ENCODE measurements around the gene SYT11.
"Not testable (repeated sequence)": the region's sequence is repeated elsewhere in the genome, so short reads cannot be mapped to it uniquely, and the experiment has no call there.

SYT11 gene

GRCh38 chr1:155859234-155859829, at the start of gene SYT11:
SYT11 (plus strand) TSS chr1:155859567; CDS start chr1:155859762, 195 bp downstream.
- Histone ChIP-seq H3K27ac (ENCODE audit: low read length) (peak within 1 kb of the TSS; percentile 91), H3K9ac (ENCODE audit: low read length in 2 of 2) (peak within 1 kb of the TSS; percentile 74 to 80), H3K27me3 (ENCODE audit: control insufficient read depth in 1 of 2, insufficient read depth in 2 of 2, low read length in 2 of 2) (no peaks in the 10 kb centered on the region)

GRCh38 chr1:155812878-155813277, 46.5 kb upstream of the SYT11 start:
- Histone ChIP-seq H3K9ac (ENCODE audit: low read length in 2 of 2) (no peak overlapping the region), H3K4me3 (ENCODE audit: low read length in 2 of 2) (no peak overlapping the region), H3K27me3 (ENCODE audit: control insufficient read depth in 1 of 2, insufficient read depth in 2 of 2, low read length in 2 of 2) (no peaks in the 10 kb centered on the region), H3K4me1 (ENCODE audit: control insufficient read depth, insufficient read depth, low read length) (no peaks in the 10 kb centered on the region), H3K9me3 (ENCODE audit: control insufficient read depth in 2 of 2, low read length in 2 of 2) (no peaks in the 10 kb centered on the region), H3K27ac (ENCODE audit: low read length) (no peak overlapping the region), H3K36me3 (ENCODE audit: control insufficient read depth in 2 of 2, insufficient read depth in 2 of 2, low read length in 2 of 2) (peaks cover 10 to 23% of the 10 kb centered on the region in 2 donors)

More at GRCh38 chr1:155859234-155859829, at the start of gene SYT11:
- Histone ChIP-seq H3K4me3 (ENCODE audit: low read length in 2 of 2) (peak within 1 kb of the TSS; percentile 73 to 83), H3K9me3 (ENCODE audit: control insufficient read depth in 2 of 2, low read length in 2 of 2) (no peaks in the 10 kb centered on the region), H3K4me1 (ENCODE audit: control insufficient read depth, insufficient read depth, low read length) (peaks cover 30% of the 10 kb centered on the region), H3K36me3 (ENCODE audit: control insufficient read depth in 2 of 2, insufficient read depth in 2 of 2, low read length in 2 of 2) (peaks cover 3% of the 10 kb centered on the region in 2 donors)

GRCh38 chr1:155813672-155814071, 45.7 kb upstream of the SYT11 start:
- H3K9me3 ChIP-seq (ENCODE audit: control insufficient read depth in 2 of 2, low read length in 2 of 2): no peaks in the 10 kb centered on the region
- no peaks in the 10 kb centered on the region for H3K4me1 ChIP-seq (ENCODE audit: control insufficient read depth, insufficient read depth, low read length)
- no peak overlapping the region for H3K9ac ChIP-seq (ENCODE audit: low read length in 2 of 2)
- peaks cover 15 to 24% of the 10 kb centered on the region in 2 donors for H3K36me3 ChIP-seq (ENCODE audit: control insufficient read depth in 2 of 2, insufficient read depth in 2 of 2, low read length in 2 of 2)
- H3K27me3 ChIP-seq (ENCODE audit: control insufficient read depth in 1 of 2, insufficient read depth in 2 of 2, low read length in 2 of 2): no peaks in the 10 kb centered on the region
- H3K27ac ChIP-seq (ENCODE audit: low read length): no peak overlapping the region
- no peak overlapping the region for H3K4me3 ChIP-seq (ENCODE audit: low read length in 2 of 2)

GRCh38 chr1:155816351-155816750, 43.0 kb upstream of the SYT11 start:
- Histone ChIP-seq H3K9ac (ENCODE audit: low read length in 2 of 2) (no peak overlapping the region), H3K4me3 (ENCODE audit: low read length in 2 of 2) (no peak overlapping the region), H3K9me3 (ENCODE audit: control insufficient read depth in 2 of 2, low read length in 2 of 2) (no peaks in the 10 kb centered on the region), H3K36me3 (ENCODE audit: control insufficient read depth in 2 of 2, insufficient read depth in 2 of 2, low read length in 2 of 2) (peaks cover 25 to 31% of the 10 kb centered on the region in 2 donors), H3K27me3 (ENCODE audit: control insufficient read depth in 1 of 2, insufficient read depth in 2 of 2, low read length in 2 of 2) (no peaks in the 10 kb centered on the region), H3K4me1 (ENCODE audit: control insufficient read depth, insufficient read depth, low read length) (no peaks in the 10 kb centered on the region), H3K27ac (ENCODE audit: low read length) (no peak overlapping the region)

- Histone ChIP-seq H3K4me3 (ENCODE audit: low read length in 2 of 2) (no peak overlapping the region), H3K27ac (ENCODE audit: low read length) (no peak overlapping the region), H3K27me3 (ENCODE audit: control insufficient read depth in 1 of 2, insufficient read depth in 2 of 2, low read length in 2 of 2) (no peaks in the 10 kb centered on the region), H3K9ac (ENCODE audit: low read length in 2 of 2) (no peak overlapping the region), H3K36me3 (ENCODE audit: control insufficient read depth in 2 of 2, insufficient read depth in 2 of 2, low read length in 2 of 2) (peaks cover 6 to 15% of the 10 kb centered on the region in 2 donors), H3K4me1 (ENCODE audit: control insufficient read depth, insufficient read depth, low read length) (no peaks in the 10 kb centered on the region), H3K9me3 (ENCODE audit: control insufficient read depth in 2 of 2, low read length in 2 of 2) (no peaks in the 10 kb centered on the region)
These were observed 31.9 kb upstream of the SYT11 start for GRCh38 chr1:155827450-155827849.

GRCh38 chr1:155831279-155831976, 27.9 kb upstream of the SYT11 start:
- Histone ChIP-seq H3K27me3 (ENCODE audit: control insufficient read depth in 1 of 2, insufficient read depth in 2 of 2, low read length in 2 of 2) (no peaks in the 10 kb centered on the region), H3K4me1 (ENCODE audit: control insufficient read depth, insufficient read depth, low read length) (no peaks in the 10 kb centered on the region), H3K27ac (ENCODE audit: low read length) (no peak overlapping the region), H3K4me3 (ENCODE audit: low read length in 2 of 2) (no peak overlapping the region), H3K9ac (ENCODE audit: low read length in 2 of 2) (no peak overlapping the region), H3K36me3 (ENCODE audit: control insufficient read depth in 2 of 2, insufficient read depth in 2 of 2, low read length in 2 of 2) (peaks cover 0 to 4% of the 10 kb centered on the region in 2 donors), H3K9me3 (ENCODE audit: control insufficient read depth in 2 of 2, low read length in 2 of 2) (no peaks in the 10 kb centered on the region)

GRCh38 chr1:155833665-155834295, 25.6 kb upstream of the SYT11 start:
- no peaks in the 10 kb centered on the region for H3K9me3 ChIP-seq (ENCODE audit: control insufficient read depth in 2 of 2, low read length in 2 of 2)
- H3K9ac ChIP-seq (ENCODE audit: low read length in 2 of 2): no peak overlapping the region
- no peaks in the 10 kb centered on the region for H3K36me3 ChIP-seq (ENCODE audit: control insufficient read depth in 2 of 2, insufficient read depth in 2 of 2, low read length in 2 of 2)
- no peaks in the 10 kb centered on the region for H3K4me1 ChIP-seq (ENCODE audit: control insufficient read depth, insufficient read depth, low read length)
- H3K27me3 ChIP-seq (ENCODE audit: control insufficient read depth in 1 of 2, insufficient read depth in 2 of 2, low read length in 2 of 2): no peaks in the 10 kb centered on the region
- H3K27ac ChIP-seq (ENCODE audit: low read length): no peak overlapping the region
- no peak overlapping the region for H3K4me3 ChIP-seq (ENCODE audit: low read length in 2 of 2)

- Histone ChIP-seq H3K9me3 (ENCODE audit: control insufficient read depth in 2 of 2, low read length in 2 of 2) (no peaks in the 10 kb centered on the region), H3K4me3 (ENCODE audit: low read length in 2 of 2) (no peak overlapping the region), H3K27me3 (ENCODE audit: control insufficient read depth in 1 of 2, insufficient read depth in 2 of 2, low read length in 2 of 2) (no peaks in the 10 kb centered on the region), H3K4me1 (ENCODE audit: control insufficient read depth, insufficient read depth, low read length) (no peaks in the 10 kb centered on the region), H3K27ac (ENCODE audit: low read length) (no peak overlapping the region), H3K36me3 (ENCODE audit: control insufficient read depth in 2 of 2, insufficient read depth in 2 of 2, low read length in 2 of 2) (no peaks in the 10 kb centered on the region), H3K9ac (ENCODE audit: low read length in 2 of 2) (no peak overlapping the region)
These were observed 25.0 kb upstream of the SYT11 start for GRCh38 chr1:155834296-155834926.

GRCh38 chr1:155834927-155835399, 24.4 kb upstream of the SYT11 start:
- not testable (repeated sequence) for H3K4me3 ChIP-seq (ENCODE audit: low read length in 2 of 2); H3K4me1 ChIP-seq (ENCODE audit: control insufficient read depth, insufficient read depth, low read length); H3K36me3 ChIP-seq (ENCODE audit: control insufficient read depth in 2 of 2, insufficient read depth in 2 of 2, low read length in 2 of 2); H3K27me3 ChIP-seq (ENCODE audit: control insufficient read depth in 1 of 2, insufficient read depth in 2 of 2, low read length in 2 of 2); H3K9ac ChIP-seq (ENCODE audit: low read length in 2 of 2); H3K9me3 ChIP-seq (ENCODE audit: control insufficient read depth in 2 of 2, low read length in 2 of 2); H3K27ac ChIP-seq (ENCODE audit: low read length)

GRCh38 chr1:155835548-155835947, 23.8 kb upstream of the SYT11 start:
- H3K4me3 ChIP-seq (ENCODE audit: low read length in 2 of 2): no peak overlapping the region
- H3K27me3 ChIP-seq (ENCODE audit: control insufficient read depth in 1 of 2, insufficient read depth in 2 of 2, low read length in 2 of 2): no peaks in the 10 kb centered on the region
- H3K9ac ChIP-seq (ENCODE audit: low read length in 2 of 2): no peak overlapping the region
- H3K4me1 ChIP-seq (ENCODE audit: control insufficient read depth, insufficient read depth, low read length): no peaks in the 10 kb centered on the region
- H3K36me3 ChIP-seq (ENCODE audit: control insufficient read depth in 2 of 2, insufficient read depth in 2 of 2, low read length in 2 of 2): no peaks in the 10 kb centered on the region
- no peak overlapping the region for H3K27ac ChIP-seq (ENCODE audit: low read length)
- no peaks in the 10 kb centered on the region for H3K9me3 ChIP-seq (ENCODE audit: control insufficient read depth in 2 of 2, low read length in 2 of 2)
